Neural cell (in vitro differentiated cells): ENCODE results near the gene CSF1.

Source experiments
- EP300 ChIP-seq: fragments of 450-650 bp; conservative IDR thresholded peaks from 2 replicates; pipeline ENCODE4 v1.6.1; 2014; ENCODE audit warnings: antibody characterized with exemption, mild to moderate bottlenecking, moderate library complexity; ENCODE audit not compliant: poor library complexity, severe bottlenecking
- EZH2 ChIP-seq: fragments of 200-600, 300-800 bp; shearing (Covaris generic), sonication (generic); IDR thresholded peaks from 2 replicates; pipeline ENCODE4 v1.6.1; 2014; ENCODE audit warnings: antibody characterized with exemption, low read length, borderline replicate concordance, mild to moderate bottlenecking; ENCODE audit not compliant: insufficient read depth, poor library complexity, severe bottlenecking
- MXI1 ChIP-seq: fragments of 450-650 bp; conservative IDR thresholded peaks from 2 replicates; pipeline ENCODE4 v1.6.1; 2014; ENCODE audit warnings: antibody characterized with exemption, mild to moderate bottlenecking; ENCODE audit not compliant: poor library complexity, severe bottlenecking
- POLR2AphosphoS5 ChIP-seq: IDR thresholded peaks from 2 replicates; pipeline ENCODE4 v1.6.1; 2012
- SMC3 ChIP-seq: fragments of 450-650 bp; conservative IDR thresholded peaks from 2 replicates; pipeline ENCODE4 v1.6.1; 2014; ENCODE audit warnings: antibody characterized with exemption, mild to moderate bottlenecking, moderate library complexity; ENCODE audit not compliant: poor library complexity
- TAF1 ChIP-seq: IDR thresholded peaks from 2 replicates; pipeline ENCODE4 v1.6.1; 2012; ENCODE audit warnings: low read depth
- TF ChIP-seq, protein P1 (sequence below): fragments of 450-650 bp; IDR thresholded peaks from 2 replicates; pipeline ENCODE4 v1.5.1; 2014; ENCODE audit warnings: antibody characterized with exemption, mild to moderate bottlenecking, moderate library complexity; ENCODE audit not compliant: poor library complexity, severe bottlenecking
- TF ChIP-seq, protein P2 (sequence below): IDR thresholded peaks from 2 replicates; pipeline ENCODE4 v1.6.1; 2012; ENCODE audit warnings: borderline replicate concordance

DNA sequence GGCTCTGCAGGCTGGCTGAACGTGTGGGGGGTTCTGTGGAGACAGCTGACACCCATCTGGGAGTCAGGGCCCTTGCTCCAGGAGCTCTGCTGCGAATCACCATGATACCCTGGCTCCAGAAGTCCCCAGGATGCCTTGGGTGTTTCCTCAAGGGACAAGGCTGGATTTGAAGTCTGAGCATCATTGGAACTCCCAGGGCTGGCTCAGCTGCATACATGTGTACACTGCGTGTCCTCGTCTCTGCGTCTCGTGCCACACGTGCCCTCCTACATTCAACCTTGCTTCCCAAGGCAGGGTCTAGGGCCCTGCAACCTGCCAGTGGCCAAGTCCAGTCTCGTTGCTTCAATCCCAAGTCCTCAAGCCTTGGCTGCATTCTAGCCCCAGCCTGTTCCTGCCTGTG lies 11.7 kb downstream of the CSF1 start:
- TF ChIP-seq, protein P1, sequence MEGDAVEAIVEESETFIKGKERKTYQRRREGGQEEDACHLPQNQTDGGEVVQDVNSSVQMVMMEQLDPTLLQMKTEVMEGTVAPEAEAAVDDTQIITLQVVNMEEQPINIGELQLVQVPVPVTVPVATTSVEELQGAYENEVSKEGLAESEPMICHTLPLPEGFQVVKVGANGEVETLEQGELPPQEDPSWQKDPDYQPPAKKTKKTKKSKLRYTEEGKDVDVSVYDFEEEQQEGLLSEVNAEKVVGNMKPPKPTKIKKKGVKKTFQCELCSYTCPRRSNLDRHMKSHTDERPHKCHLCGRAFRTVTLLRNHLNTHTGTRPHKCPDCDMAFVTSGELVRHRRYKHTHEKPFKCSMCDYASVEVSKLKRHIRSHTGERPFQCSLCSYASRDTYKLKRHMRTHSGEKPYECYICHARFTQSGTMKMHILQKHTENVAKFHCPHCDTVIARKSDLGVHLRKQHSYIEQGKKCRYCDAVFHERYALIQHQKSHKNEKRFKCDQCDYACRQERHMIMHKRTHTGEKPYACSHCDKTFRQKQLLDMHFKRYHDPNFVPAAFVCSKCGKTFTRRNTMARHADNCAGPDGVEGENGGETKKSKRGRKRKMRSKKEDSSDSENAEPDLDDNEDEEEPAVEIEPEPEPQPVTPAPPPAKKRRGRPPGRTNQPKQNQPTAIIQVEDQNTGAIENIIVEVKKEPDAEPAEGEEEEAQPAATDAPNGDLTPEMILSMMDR: no peak
- TF ChIP-seq EZH2 (no peak), POLR2AphosphoS5 (no peak), TAF1 (no peak), EP300 (no peak), MXI1 (no peak), SMC3 (no peak)
- TF ChIP-seq, protein P2, sequence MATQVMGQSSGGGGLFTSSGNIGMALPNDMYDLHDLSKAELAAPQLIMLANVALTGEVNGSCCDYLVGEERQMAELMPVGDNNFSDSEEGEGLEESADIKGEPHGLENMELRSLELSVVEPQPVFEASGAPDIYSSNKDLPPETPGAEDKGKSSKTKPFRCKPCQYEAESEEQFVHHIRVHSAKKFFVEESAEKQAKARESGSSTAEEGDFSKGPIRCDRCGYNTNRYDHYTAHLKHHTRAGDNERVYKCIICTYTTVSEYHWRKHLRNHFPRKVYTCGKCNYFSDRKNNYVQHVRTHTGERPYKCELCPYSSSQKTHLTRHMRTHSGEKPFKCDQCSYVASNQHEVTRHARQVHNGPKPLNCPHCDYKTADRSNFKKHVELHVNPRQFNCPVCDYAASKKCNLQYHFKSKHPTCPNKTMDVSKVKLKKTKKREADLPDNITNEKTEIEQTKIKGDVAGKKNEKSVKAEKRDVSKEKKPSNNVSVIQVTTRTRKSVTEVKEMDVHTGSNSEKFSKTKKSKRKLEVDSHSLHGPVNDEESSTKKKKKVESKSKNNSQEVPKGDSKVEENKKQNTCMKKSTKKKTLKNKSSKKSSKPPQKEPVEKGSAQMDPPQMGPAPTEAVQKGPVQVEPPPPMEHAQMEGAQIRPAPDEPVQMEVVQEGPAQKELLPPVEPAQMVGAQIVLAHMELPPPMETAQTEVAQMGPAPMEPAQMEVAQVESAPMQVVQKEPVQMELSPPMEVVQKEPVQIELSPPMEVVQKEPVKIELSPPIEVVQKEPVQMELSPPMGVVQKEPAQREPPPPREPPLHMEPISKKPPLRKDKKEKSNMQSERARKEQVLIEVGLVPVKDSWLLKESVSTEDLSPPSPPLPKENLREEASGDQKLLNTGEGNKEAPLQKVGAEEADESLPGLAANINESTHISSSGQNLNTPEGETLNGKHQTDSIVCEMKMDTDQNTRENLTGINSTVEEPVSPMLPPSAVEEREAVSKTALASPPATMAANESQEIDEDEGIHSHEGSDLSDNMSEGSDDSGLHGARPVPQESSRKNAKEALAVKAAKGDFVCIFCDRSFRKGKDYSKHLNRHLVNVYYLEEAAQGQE: no peak
